Activated CD8-positive, alpha-beta T cell treated with anti-CD3 and anti-CD28 coated beads for 36 hours (primary cell): Measurements from ENCODE around the gene KRT39. TPM values are rescaled to one million over a fixed set of nuclear protein-coding genes. Genes with fewer than 3 reads are reported as not detected.

ENCODE experiments used
- ATAC-seq: fragments of 200-7000 bp; cut with Tn5 transposase; one replicate; pipeline ENCODE4 v1.10.0; 2021; ENCODE audit warnings: mild to moderate bottlenecking, moderate library complexity
- CTCF ChIA-PET: fragments of 350-600 bp; sonication (Branson Sonifier 250); formaldehyde crosslinking; loops from one replicate; lab custom pipeline; 2021; ENCODE audit warnings: antibody characterized with exemption; lab: Charles Lee
- POLR2A ChIA-PET: fragments of 350-600 bp; sonication (Branson Sonifier 250); formaldehyde crosslinking; loops from one replicate; lab custom pipeline; 2021; ENCODE audit warnings: antibody characterized with exemption; lab: Charles Lee
- DNase-seq: peaks from one replicate; pipeline ENCODE4 v3.0.0-alpha.2; 2020
- H3K27ac Mint-ChIP-seq: one replicate; pipeline ENCODE4 v1.8.0; 2021; ENCODE audit warnings: mild to moderate bottlenecking, mixed read lengths
- H3K27me3 Mint-ChIP-seq: one replicate; pipeline ENCODE4 v1.8.0; 2021; ENCODE audit warnings: mixed read lengths
- H3K36me3 Mint-ChIP-seq: one replicate; pipeline ENCODE4 v1.8.0; 2021; ENCODE audit warnings: low read depth, mixed read lengths
- H3K4me1 Mint-ChIP-seq: one replicate; pipeline ENCODE4 v1.8.0; 2021; ENCODE audit warnings: low read depth, mixed read lengths
- H3K4me3 Mint-ChIP-seq: one replicate; pipeline ENCODE4 v1.8.0; 2021; ENCODE audit warnings: mild to moderate bottlenecking, moderate library complexity, mixed read lengths
- H3K9me3 Mint-ChIP-seq: one replicate; pipeline ENCODE4 v1.8.0; 2021; ENCODE audit warnings: mixed read lengths
- intact Hi-C: fragments of 100-400 bp; cut with micrococcal nuclease; formaldehyde crosslinking; loops from one replicate; pipeline ENCODE4 v1.10.0; 2022
- total RNA-seq, 2 experiments: library from RNA; stranded (reverse); gene quantifications; one replicate each; pipeline ENCODE4 v1.2.3, GENCODE V29; 2021
- TF ChIP-seq, protein P1 (sequence below): fragments of 200-600 bp; IDR thresholded peaks from one replicate; pipeline ENCODE4 v1.8.0; 2022; ENCODE audit warnings: antibody characterized with exemption, mild to moderate bottlenecking

The KRT39 gene
- total RNA-seq, 2 experiments from 2014 or later: not detected

DNA sequence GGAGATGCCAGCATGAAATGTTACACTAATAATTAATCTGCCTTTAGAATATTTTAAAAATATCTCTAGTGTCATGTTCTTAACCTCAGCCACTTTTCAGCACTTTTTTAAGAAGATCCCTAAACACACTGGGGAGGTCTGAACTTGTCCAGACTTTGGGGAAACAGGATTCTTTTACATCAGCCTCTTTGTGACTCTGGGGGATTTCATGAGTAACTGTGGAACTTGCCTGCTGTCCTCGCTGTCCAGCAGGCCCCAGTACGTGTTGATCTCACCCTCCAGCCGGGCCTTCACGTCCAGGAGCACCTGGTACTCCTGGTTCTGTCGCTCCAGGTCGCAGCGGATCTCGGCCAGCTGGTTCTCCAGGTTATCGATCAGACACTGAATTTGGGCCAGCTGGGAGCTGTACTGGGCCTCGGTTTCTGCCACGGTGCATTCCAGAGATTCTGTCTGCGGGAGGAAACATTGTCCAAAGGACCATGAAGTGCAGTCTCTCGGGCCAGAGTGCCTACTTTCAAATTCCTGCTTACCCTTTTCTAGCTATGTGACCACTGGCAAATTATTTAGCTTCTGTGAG is 11.9 kb upstream of the KRT39 start:
- POLR2A ChIA-PET: no interaction called here
- TF ChIP-seq, protein P1, sequence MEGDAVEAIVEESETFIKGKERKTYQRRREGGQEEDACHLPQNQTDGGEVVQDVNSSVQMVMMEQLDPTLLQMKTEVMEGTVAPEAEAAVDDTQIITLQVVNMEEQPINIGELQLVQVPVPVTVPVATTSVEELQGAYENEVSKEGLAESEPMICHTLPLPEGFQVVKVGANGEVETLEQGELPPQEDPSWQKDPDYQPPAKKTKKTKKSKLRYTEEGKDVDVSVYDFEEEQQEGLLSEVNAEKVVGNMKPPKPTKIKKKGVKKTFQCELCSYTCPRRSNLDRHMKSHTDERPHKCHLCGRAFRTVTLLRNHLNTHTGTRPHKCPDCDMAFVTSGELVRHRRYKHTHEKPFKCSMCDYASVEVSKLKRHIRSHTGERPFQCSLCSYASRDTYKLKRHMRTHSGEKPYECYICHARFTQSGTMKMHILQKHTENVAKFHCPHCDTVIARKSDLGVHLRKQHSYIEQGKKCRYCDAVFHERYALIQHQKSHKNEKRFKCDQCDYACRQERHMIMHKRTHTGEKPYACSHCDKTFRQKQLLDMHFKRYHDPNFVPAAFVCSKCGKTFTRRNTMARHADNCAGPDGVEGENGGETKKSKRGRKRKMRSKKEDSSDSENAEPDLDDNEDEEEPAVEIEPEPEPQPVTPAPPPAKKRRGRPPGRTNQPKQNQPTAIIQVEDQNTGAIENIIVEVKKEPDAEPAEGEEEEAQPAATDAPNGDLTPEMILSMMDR: no peak
- no peaks in the 10 kb centered on the region for H3K4me1 Mint-ChIP-seq
- no peak overlapping the region for H3K4me3 Mint-ChIP-seq
- no peak overlapping the region for H3K27ac Mint-ChIP-seq
- H3K36me3 Mint-ChIP-seq: no peaks in the 10 kb centered on the region
- H3K27me3 Mint-ChIP-seq: peaks cover 12% of the 10 kb centered on the region
- H3K9me3 Mint-ChIP-seq: no peaks in the 10 kb centered on the region
- CTCF ChIA-PET: interaction anchor here (0.8 kb wide), 1 partner anchor 8 kb away, joined by 3 read pairs; no protein-coding TSS in a partner anchor
- no peak for DNase-seq
- intact Hi-C loops: no loop called here
- no peak for ATAC-seq

DNA sequence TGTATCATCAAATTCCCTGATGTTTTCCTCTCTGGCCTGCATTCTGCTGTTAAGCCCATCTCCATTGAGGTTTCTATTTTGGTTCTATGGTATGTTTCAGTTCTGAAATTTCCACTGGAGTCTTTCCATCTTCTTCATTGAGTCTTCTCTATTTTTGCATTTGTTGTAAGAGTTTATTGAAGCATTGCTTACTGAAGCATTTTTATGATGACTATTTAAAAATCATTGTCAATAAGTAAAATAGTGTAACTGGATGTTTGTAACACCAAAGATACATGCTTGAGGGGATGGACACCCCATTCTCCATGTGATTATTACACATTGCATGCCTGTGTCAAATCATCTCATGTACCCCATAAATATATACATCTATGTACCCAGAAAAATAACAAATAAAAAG is 8.8 kb upstream of the KRT39 start:
- no peak overlapping the region for H3K4me3 Mint-ChIP-seq
- ChIA-PET CTCF (interaction anchor here (1.2 kb wide), 1 partner anchor 12 kb away, joined by 4 read pairs; no protein-coding TSS in a partner anchor), POLR2A (no interaction called here)
- no peak for ATAC-seq
- no peak for DNase-seq
- no peak overlapping the region for H3K27ac Mint-ChIP-seq
- H3K9me3 Mint-ChIP-seq: no peaks in the 10 kb centered on the region
- H3K36me3 Mint-ChIP-seq: no peaks in the 10 kb centered on the region
- H3K4me1 Mint-ChIP-seq: no peaks in the 10 kb centered on the region
- intact Hi-C loops: no loop called here
- TF ChIP-seq, protein P1: no peak
- H3K27me3 Mint-ChIP-seq: peaks cover 9% of the 10 kb centered on the region

DNA sequence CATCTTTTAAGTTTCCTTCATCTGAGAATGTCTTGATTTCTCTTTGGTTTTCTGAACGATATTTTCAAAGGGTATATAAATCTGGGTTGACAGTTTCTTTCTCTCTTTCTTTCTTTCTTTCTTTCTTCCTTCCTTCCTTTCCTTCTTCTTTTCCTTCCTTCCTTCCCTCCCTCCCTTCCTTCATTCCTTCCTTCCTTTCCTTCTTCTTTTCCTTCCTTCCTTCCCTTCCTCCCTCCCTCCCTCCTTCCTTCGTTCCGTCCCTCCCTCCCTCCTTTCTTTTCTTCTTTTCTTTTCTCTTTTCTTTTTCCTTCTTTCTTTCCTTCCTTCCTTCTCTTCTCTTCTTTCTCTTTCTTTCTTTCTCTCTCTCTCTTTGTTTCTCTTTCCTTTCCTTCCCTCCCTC is 7.6 kb upstream of the KRT39 start:
- H3K4me3 Mint-ChIP-seq: no peak overlapping the region
- no peaks in the 10 kb centered on the region for H3K4me1 Mint-ChIP-seq
- CTCF ChIA-PET: interaction anchor here (1.2 kb wide), 1 partner anchor 11 kb away, joined by 4 read pairs; no protein-coding TSS in a partner anchor
- no peaks in the 10 kb centered on the region for H3K9me3 Mint-ChIP-seq
- DNase-seq: no peak
- no peak for ATAC-seq
- TF ChIP-seq, protein P1: no peak
- no peaks in the 10 kb centered on the region for H3K36me3 Mint-ChIP-seq
- H3K27me3 Mint-ChIP-seq: peaks cover 8% of the 10 kb centered on the region
- no peak overlapping the region for H3K27ac Mint-ChIP-seq
- POLR2A ChIA-PET: no interaction called here
- intact Hi-C loops: no loop called here

DNA sequence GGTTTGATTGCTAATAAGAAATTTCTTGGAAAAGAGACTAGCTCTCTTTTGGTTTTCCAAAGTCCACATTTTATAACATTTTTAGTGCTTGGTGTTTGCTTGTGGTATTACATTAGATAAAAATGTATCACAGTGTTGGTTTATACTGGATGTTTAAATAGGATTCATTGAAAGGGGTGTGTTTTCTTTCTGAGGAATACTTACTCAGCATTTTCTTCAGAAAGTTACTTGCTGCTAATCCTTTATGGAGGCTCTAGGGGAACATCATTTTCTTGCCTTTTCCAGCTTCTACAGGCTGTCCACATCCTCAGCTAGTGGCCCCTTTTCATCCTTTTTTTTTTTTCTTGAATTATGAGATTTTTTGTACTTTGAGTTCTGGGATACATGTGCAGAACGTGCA is 834 bp upstream of the KRT39 start:
- no peak for ATAC-seq
- Mint-ChIP-seq H3K27me3 (peaks cover 17% of the 10 kb centered on the region), H3K4me1 (no peaks in the 10 kb centered on the region), H3K4me3 (no peak overlapping the region), H3K27ac (no peak overlapping the region), H3K9me3 (no peaks in the 10 kb centered on the region), H3K36me3 (no peaks in the 10 kb centered on the region)
- CTCF ChIA-PET: interaction anchor here (1.6 kb wide), 1 partner anchor 355 kb away, joined by 3 read pairs; no protein-coding TSS in a partner anchor
- TF ChIP-seq, protein P1: no peak
- POLR2A ChIA-PET: no interaction called here
- intact Hi-C loops: no loop called here
- DNase-seq: no peak

DNA sequence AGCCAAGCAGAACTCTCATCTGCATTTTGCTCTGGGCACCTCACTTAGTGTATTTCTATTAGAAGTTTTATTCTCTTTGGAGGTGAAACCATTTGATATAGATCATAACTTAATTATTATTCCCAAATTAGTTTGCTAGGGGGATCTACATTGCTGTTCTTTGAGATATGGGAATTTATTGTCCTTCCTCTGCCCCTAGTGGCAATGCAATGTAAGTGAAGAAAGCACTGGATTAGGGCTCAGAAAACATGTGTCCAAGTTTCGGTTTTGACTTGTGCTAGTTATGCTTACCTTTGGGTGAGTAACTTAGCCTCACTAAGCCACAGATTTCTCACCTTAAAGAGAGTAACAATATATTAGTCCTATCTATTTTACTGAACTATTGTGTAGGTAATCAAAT is 2.9 kb downstream of the KRT39 start:
- TF ChIP-seq, protein P1: peak; percentile 62
- Mint-ChIP-seq H3K4me3 (no peak overlapping the region), H3K4me1 (no peaks in the 10 kb centered on the region), H3K27me3 (peaks cover 12% of the 10 kb centered on the region), H3K27ac (no peak overlapping the region), H3K36me3 (no peaks in the 10 kb centered on the region), H3K9me3 (no peaks in the 10 kb centered on the region)
- peak; percentile 39 for ATAC-seq
- no peak for DNase-seq
- intact Hi-C loops: no loop called here
- ChIA-PET CTCF (interaction anchor here (0.9 to 1.3 kb wide), 6 partner anchors 11 to 699 kb away, joined by 3 to 4 read pairs (median 4); no protein-coding TSS in a partner anchor), POLR2A (no interaction called here)
